Urinary bladder (tissue), 4 donors: Measurements from ENCODE around the gene LYRM1. TPM values are rescaled to one million over a fixed set of nuclear protein-coding genes. Genes with fewer than 3 reads are reported as not detected.
"Not testable (repeated sequence)": the region's sequence is repeated elsewhere in the genome, so short reads cannot be mapped to it uniquely, and the experiment has no call there.

Experiments used
- DNase-seq: peaks from one replicate; pipeline ENCODE4 v3.0.0-alpha.2; 2015; ENCODE audit errors: extremely low spot score
- H3K27ac ChIP-seq: one replicate; pipeline ENCODE4 v1.5.1; 2013; ENCODE audit warnings: low read depth, mild to moderate bottlenecking, moderate library complexity
- H3K36me3 ChIP-seq: one replicate; pipeline ENCODE4 v1.6.1; 2013; ENCODE audit warnings: mild to moderate bottlenecking, moderate library complexity; ENCODE audit not compliant: insufficient read depth
- H3K4me1 ChIP-seq: one replicate; pipeline ENCODE4 v1.6.1; 2013; ENCODE audit warnings: mild to moderate bottlenecking, moderate library complexity; ENCODE audit not compliant: insufficient read depth
- H3K4me3 ChIP-seq: one replicate; pipeline ENCODE4 v1.5.1; 2013; ENCODE audit warnings: low read depth, low read length
- WGBS: extraction: QIAGEN DNeasy Blood & Tissue Kit; methylation state at CpG from one replicate; pipeline ENCODE4 v1.1.7; 2013; 5-methylcytosine and 5-hydroxymethylcytosine counted together
- polyA plus RNA-seq: library from polyadenylated mRNA; stranded (reverse); fragments of 200-250 nt; gene quantifications from one replicate; pipeline ENCODE4 v1.2.3, GENCODE V29; 2013
- total RNA-seq: library from RNA; depleted of rRNA; stranded (reverse); fragments of >200 nt; gene quantifications from one replicate; pipeline ENCODE4 v1.2.3, GENCODE V29; 2014
- donor health status: healthy with polysubstance abuse.
- donor health status: healthy.

LYRM1 gene
- total and polyA plus RNA-seq, 2 donors, result 54.6 to 59.8 TPM

GRCh38 chr16:20916942-20917341, 16.4 kb downstream of the LYRM1 start:
- no peak for DNase-seq
- H3K4me1 ChIP-seq, result no peaks in the 10 kb centered on the region
- no peak overlapping the region for H3K4me3 ChIP-seq
- no peak overlapping the region for H3K27ac ChIP-seq
- H3K36me3 ChIP-seq, result no peaks in the 10 kb centered on the region
- WGBS, result 91% methylated on average over 4 of the region's 4 CpGs

DNA sequence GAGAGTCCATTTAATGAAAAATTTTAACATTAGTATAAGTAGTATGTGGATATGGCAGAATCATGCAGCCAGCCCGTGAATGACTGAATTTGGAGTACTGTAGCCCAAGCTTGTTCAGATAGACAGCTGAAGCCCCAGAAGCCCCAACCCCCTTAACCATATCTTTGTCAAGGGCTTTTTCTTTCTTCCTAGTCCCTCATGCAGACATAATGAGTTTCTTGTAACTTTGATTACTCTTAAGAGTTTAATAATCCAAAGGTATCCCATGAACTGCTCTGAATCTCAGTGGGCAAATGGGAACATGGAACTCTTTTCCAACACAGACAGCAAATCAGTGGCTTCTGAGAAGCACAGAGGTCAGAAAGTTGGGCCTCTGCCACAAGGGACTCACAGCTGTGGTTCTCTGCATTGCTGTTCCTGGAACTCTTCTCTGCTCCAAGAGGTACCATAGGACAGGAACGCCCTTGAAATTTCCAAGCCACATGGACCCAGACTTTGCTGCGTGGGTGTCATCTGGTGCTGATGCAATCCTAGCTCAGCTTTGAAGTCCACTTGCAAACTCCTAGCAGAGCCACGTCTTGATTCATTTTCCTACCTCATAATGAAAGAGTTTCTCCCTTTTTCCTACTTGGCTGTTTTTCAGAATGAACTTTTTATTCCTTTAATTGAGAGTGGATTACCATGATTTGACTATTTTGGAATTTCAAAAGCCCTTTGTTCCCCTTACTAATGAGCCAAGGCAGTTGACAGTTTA, 18.1 kb downstream of the LYRM1 start:
- H3K4me1 ChIP-seq, result no peaks in the 10 kb centered on the region
- no peak overlapping the region for H3K4me3 ChIP-seq
- no peaks in the 10 kb centered on the region for H3K36me3 ChIP-seq
- no peak overlapping the region for H3K27ac ChIP-seq
- WGBS, result 76% methylated on average over 4 of the region's 4 CpGs
- no peak for DNase-seq

DNA sequence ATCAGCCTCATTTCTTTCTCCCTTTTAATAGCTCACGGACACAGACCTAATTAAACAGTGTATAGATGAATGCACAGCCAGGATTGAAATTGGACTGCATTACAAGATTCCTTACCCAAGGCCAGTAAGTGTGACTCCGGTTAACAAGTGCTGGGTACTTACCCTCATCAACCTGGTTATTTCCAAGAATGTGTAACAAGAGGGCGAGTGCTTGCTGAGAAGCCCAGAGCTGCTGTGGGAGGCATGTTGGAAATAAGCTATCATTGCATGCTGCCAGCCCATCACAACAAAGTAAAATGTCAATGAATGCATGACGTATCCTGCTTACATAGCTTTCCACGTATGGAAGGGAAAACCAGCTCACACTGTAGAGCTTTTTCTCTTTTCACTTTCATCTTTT, 19.5 kb downstream of the LYRM1 start:
- H3K4me1 ChIP-seq, result no peaks in the 10 kb centered on the region
- no peak overlapping the region for H3K27ac ChIP-seq
- no peak for DNase-seq
- H3K4me3 ChIP-seq, result no peak overlapping the region
- H3K36me3 ChIP-seq, result no peaks in the 10 kb centered on the region
- WGBS, result 89% methylated on average over 5 of the region's 5 CpGs

GRCh38 chr16:20920799-20921198, 20.2 kb downstream of the LYRM1 start:
- no peaks in the 10 kb centered on the region for H3K4me1 ChIP-seq
- no peaks in the 10 kb centered on the region for H3K36me3 ChIP-seq
- no peak overlapping the region for H3K27ac ChIP-seq
- H3K4me3 ChIP-seq, result no peak overlapping the region
- over 99% methylated on average over 2 of the region's 2 CpGs for WGBS
- no peak for DNase-seq

GRCh38 chr16:20923876-20924275, 23.3 kb downstream of the LYRM1 start:
- Histone ChIP-seq H3K36me3 (no peaks in the 10 kb centered on the region), H3K27ac (no peak overlapping the region), H3K4me1 (no peaks in the 10 kb centered on the region), H3K4me3 (no peak overlapping the region)
- DNase-seq, result no peak
- 91% methylated on average over 3 of the region's 3 CpGs for WGBS

- H3K4me1 ChIP-seq, result no peaks in the 10 kb centered on the region
- 93% methylated on average over 1 of the region's 1 CpG for WGBS
- H3K27ac ChIP-seq, result no peak overlapping the region
- H3K4me3 ChIP-seq, result no peak overlapping the region
- DNase-seq, result no peak
- no peaks in the 10 kb centered on the region for H3K36me3 ChIP-seq
These were observed 25.2 kb downstream of the LYRM1 start for GRCh38 chr16:20925751-20926150.

GRCh38 chr16:20928774-20929411, 28.3 kb downstream of the LYRM1 start:
- H3K4me1 ChIP-seq, result no peaks in the 10 kb centered on the region
- no peak for DNase-seq
- no peak overlapping the region for H3K27ac ChIP-seq
- H3K36me3 ChIP-seq, result no peaks in the 10 kb centered on the region
- WGBS, result 77% methylated on average over 5 of the region's 5 CpGs
- H3K4me3 ChIP-seq, result no peak overlapping the region

DNA sequence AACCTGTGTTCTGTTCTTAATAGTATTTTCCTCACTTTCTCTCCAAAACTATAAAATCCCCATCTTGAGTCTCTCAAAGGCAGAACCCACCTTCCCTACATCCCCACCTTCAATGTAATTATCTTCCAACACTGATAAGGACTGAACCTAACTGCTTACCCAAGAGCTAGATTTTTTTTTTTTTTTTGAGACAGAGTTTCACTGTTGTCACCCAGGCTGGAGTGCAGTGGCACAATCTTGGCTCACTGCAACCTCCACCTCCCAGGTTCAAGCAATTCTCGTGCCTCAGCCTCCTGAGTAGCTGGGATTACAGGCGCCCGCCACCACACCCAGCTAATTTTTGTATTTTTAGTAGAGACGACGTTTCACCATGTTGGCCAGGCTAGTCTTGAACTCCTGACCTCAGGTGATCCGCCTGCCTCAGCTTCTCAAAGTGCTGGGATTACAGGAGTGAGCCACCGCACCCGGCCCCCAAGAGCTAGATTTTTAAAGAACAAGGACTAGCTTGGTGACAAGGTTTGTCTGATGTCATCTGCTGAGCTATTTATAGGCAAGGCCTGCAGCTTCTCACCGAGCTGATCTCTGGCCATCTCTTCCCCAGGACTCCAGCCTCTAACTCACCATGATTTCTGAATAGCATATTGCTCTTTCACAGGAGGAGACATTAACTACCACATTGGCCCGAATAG, 29.2 kb downstream of the LYRM1 start:
- H3K27ac ChIP-seq, H3K36me3 ChIP-seq, H3K4me1 ChIP-seq, H3K4me3 ChIP-seq, DNase-seq: not testable (repeated sequence)
- WGBS, result 61% methylated on average over 10 of the region's 10 CpGs

DNA sequence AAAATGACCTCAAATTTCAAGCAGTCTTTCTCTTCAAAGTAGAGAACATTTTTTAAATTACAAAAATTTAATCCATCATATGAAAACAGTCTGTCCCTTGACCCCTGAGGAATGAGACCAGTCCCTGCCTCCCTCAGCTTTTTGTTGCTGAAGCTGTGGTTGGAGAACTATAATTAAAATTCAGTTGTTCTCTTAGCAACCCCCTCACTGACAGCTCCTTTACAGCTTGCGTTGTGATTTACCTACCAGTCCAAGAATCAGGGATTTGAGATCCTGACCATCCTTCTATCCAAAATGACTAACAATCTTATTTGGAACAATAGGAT, 29.8 kb downstream of the LYRM1 start:
- 67% methylated on average over 1 of the region's 1 CpG for WGBS
- DNase-seq, result no peak
- Histone ChIP-seq H3K36me3 (no peaks in the 10 kb centered on the region), H3K27ac (no peak overlapping the region), H3K4me3 (no peak overlapping the region), H3K4me1 (no peaks in the 10 kb centered on the region)

GRCh38 chr16:20931066-20931600, 30.6 kb downstream of the LYRM1 start:
- Histone ChIP-seq H3K27ac (no peak overlapping the region), H3K36me3 (no peaks in the 10 kb centered on the region), H3K4me1 (no peaks in the 10 kb centered on the region), H3K4me3 (no peak overlapping the region)
- 74% methylated on average over 5 of the region's 5 CpGs for WGBS
- DNase-seq, result no peak

DNA sequence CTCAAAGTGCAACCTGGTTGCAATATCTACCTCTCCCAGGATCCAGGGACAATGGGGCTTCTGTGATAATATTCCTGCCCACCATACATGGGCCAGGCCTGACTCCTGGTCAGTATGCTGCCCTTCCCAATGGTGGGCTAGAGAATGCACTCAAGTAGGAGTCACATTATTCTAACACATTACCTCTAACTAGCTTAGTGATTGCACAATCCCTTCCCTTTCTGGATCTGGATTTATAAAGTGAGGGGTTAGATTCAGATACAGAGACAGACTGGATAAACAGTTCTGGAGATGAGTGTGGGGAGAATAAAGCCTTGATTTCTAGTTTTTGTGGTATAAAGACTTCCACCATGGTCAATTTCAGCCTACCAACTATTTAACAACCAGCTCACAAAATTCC, 33.0 kb downstream of the LYRM1 start:
- Histone ChIP-seq H3K27ac (no peak overlapping the region), H3K36me3 (no peaks in the 10 kb centered on the region), H3K4me3 (no peak overlapping the region), H3K4me1 (no peaks in the 10 kb centered on the region)
- no peak for DNase-seq

- Histone ChIP-seq H3K36me3 (no peaks in the 10 kb centered on the region), H3K4me3 (no peak overlapping the region), H3K27ac (no peak overlapping the region), H3K4me1 (no peaks in the 10 kb centered on the region)
- WGBS, result 79% methylated on average over 6 of the region's 6 CpGs
- no peak for DNase-seq
These were observed 37.2 kb downstream of the LYRM1 start for GRCh38 chr16:20937736-20938135.

- no peak for DNase-seq
- H3K4me1 ChIP-seq, result no peaks in the 10 kb centered on the region
- H3K36me3 ChIP-seq, result no peaks in the 10 kb centered on the region
- H3K27ac ChIP-seq, result no peak overlapping the region
- H3K4me3 ChIP-seq, result no peak overlapping the region
- WGBS, result 49% methylated on average over 2 of the region's 2 CpGs
These were observed 37.9 kb downstream of the LYRM1 start for GRCh38 chr16:20938426-20938825.

GRCh38 chr16:20939611-20940010, 39.0 kb downstream of the LYRM1 start:
- no peaks in the 10 kb centered on the region for H3K4me1 ChIP-seq
- no peak for DNase-seq
- H3K27ac ChIP-seq, result no peak overlapping the region

More at GRCh38 chr16:20939611-20940010, 39.0 kb downstream of the LYRM1 start:
- Histone ChIP-seq H3K4me3 (no peak overlapping the region), H3K36me3 (no peaks in the 10 kb centered on the region)
